Neural cell (in vitro differentiated cells): ENCODE results near the gene DCPS.

Source experiments
- CTCF ChIP-seq: fragments of 450-650 bp; IDR thresholded peaks from 2 replicates; pipeline ENCODE4 v1.5.1; 2014; ENCODE audit warnings: antibody characterized with exemption, mild to moderate bottlenecking, moderate library complexity; ENCODE audit not compliant: poor library complexity, severe bottlenecking
- MXI1 ChIP-seq: fragments of 450-650 bp; conservative IDR thresholded peaks from 2 replicates; pipeline ENCODE4 v1.6.1; 2014; ENCODE audit warnings: antibody characterized with exemption, mild to moderate bottlenecking; ENCODE audit not compliant: poor library complexity, severe bottlenecking
- POLR2AphosphoS5 ChIP-seq: IDR thresholded peaks from 2 replicates; pipeline ENCODE4 v1.6.1; 2012

GRCh38 chr11:126293726-126294125, 10.1 kb upstream of the DCPS start:
- TF ChIP-seq CTCF (no peak), MXI1 (no peak), POLR2AphosphoS5 (no peak)
